Activated B cell treated with CpG ODN at 0.5 μM for 24 hours (primary cell): Measurements from ENCODE around the gene KLHL2. TPM values are rescaled to one million over a fixed set of nuclear protein-coding genes. Genes with fewer than 3 reads are reported as not detected.
"Not testable (repeated sequence)": the region's sequence is repeated elsewhere in the genome, so short reads cannot be mapped to it uniquely, and the experiment has no call there.

Experiments
- ATAC-seq: fragments of 200-7000 bp; cut with Tn5 transposase; one replicate; pipeline ENCODE4 v1.10.0; 2021; ENCODE audit warnings: low read depth, mild to moderate bottlenecking, moderate library complexity
- CTCF ChIA-PET: fragments of 350-600 bp; sonication (Branson Sonifier 250); formaldehyde crosslinking; loops from one replicate; lab custom pipeline; 2021; ENCODE audit warnings: antibody characterized with exemption; lab: Charles Lee
- POLR2A ChIA-PET: fragments of 350-600 bp; sonication (Branson Sonifier 250); formaldehyde crosslinking; loops from one replicate; lab custom pipeline; 2021; ENCODE audit warnings: antibody characterized with exemption; lab: Charles Lee
- DNase-seq: peaks from one replicate; pipeline ENCODE4 v3.0.0; 2022
- H3K27ac Mint-ChIP-seq: one replicate; pipeline ENCODE4 v1.8.0; 2020; ENCODE audit warnings: mixed read lengths
- H3K27me3 Mint-ChIP-seq: one replicate; pipeline ENCODE4 v1.8.0; 2021; ENCODE audit warnings: mixed read lengths
- H3K36me3 Mint-ChIP-seq: one replicate; pipeline ENCODE4 v1.8.0; 2021; ENCODE audit warnings: low read depth, mixed read lengths
- H3K4me1 Mint-ChIP-seq: one replicate; pipeline ENCODE4 v1.8.0; 2021; ENCODE audit warnings: mixed read lengths
- H3K4me3 Mint-ChIP-seq: one replicate; pipeline ENCODE4 v1.8.0; 2020; ENCODE audit warnings: mild to moderate bottlenecking, mixed read lengths
- H3K9me3 Mint-ChIP-seq: one replicate; pipeline ENCODE4 v1.8.0; 2020; ENCODE audit warnings: mixed read lengths
- intact Hi-C: fragments of 100-400 bp; cut with micrococcal nuclease; formaldehyde crosslinking; loops from one replicate; pipeline ENCODE4 v1.15.1; 2024
- total RNA-seq: library from RNA; stranded (reverse); gene quantifications from 2 replicates; pipeline ENCODE4 v1.2.3, GENCODE V29; 2022
- TF ChIP-seq, protein P1 (sequence below): fragments of 200-600 bp; IDR thresholded peaks from one replicate; pipeline ENCODE4 v1.8.0; 2022; ENCODE audit warnings: antibody characterized with exemption, mild to moderate bottlenecking

Gene KLHL2
- total RNA-seq, 1 donor from 2014 or later: 21.9 TPM

- ChIA-PET CTCF (no interaction called here), POLR2A (no interaction called here)
- intact Hi-C loops: no loop called here
- Mint-ChIP-seq H3K9me3 (peaks cover 13% of the 10 kb centered on the region), H3K27ac (no peak overlapping the region), H3K36me3 (no peaks in the 10 kb centered on the region), H3K27me3 (peaks cover 6% of the 10 kb centered on the region), H3K4me3 (no peak overlapping the region), H3K4me1 (no peaks in the 10 kb centered on the region)
- ATAC-seq (no peak), DNase-seq (no peak)
- TF ChIP-seq, protein P1, sequence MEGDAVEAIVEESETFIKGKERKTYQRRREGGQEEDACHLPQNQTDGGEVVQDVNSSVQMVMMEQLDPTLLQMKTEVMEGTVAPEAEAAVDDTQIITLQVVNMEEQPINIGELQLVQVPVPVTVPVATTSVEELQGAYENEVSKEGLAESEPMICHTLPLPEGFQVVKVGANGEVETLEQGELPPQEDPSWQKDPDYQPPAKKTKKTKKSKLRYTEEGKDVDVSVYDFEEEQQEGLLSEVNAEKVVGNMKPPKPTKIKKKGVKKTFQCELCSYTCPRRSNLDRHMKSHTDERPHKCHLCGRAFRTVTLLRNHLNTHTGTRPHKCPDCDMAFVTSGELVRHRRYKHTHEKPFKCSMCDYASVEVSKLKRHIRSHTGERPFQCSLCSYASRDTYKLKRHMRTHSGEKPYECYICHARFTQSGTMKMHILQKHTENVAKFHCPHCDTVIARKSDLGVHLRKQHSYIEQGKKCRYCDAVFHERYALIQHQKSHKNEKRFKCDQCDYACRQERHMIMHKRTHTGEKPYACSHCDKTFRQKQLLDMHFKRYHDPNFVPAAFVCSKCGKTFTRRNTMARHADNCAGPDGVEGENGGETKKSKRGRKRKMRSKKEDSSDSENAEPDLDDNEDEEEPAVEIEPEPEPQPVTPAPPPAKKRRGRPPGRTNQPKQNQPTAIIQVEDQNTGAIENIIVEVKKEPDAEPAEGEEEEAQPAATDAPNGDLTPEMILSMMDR: no peak
These were observed 36.5 kb upstream of the KLHL2 start for GRCh38 chr4:165170819-165171218.

GRCh38 chr4:165175470-165175869 is 31.9 kb upstream of the KLHL2 start:
- DNase-seq, H3K27ac Mint-ChIP-seq, POLR2A ChIA-PET, ATAC-seq, H3K27me3 Mint-ChIP-seq, H3K9me3 Mint-ChIP-seq, H3K36me3 Mint-ChIP-seq, CTCF ChIA-PET, H3K4me3 Mint-ChIP-seq, intact Hi-C loops: not testable (repeated sequence)
- H3K4me1 Mint-ChIP-seq: peaks cover 11% of the 10 kb centered on the region

DNA sequence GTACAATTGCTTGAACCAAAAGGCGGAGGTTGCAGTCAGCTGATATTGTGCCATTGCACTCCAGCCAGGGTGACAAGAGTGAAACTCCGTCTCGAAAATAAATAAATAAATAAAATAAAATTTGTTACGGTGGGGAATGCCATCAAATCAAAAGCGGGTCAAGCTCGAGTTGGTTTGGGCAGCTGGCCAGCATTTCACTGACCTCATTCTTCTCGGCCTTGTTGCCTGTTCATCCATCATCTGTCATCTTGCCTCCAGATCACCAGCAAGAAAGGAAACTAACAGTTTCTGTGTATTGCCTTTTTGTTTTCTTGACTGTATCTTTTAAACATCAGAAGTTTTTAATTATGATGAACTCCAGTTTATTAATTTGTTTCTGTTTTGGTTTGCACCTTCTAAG is 31.5 kb upstream of the KLHL2 start:
- CTCF ChIA-PET: no interaction called here
- no peak overlapping the region for H3K27ac Mint-ChIP-seq

GRCh38 chr4:165177725-165178666 is 29.4 kb upstream of the KLHL2 start:
- H3K27ac Mint-ChIP-seq: peak overlapping the region; percentile 21
- TF ChIP-seq, protein P1: no peak
- DNase-seq: no peak
- H3K4me3 Mint-ChIP-seq: no peak overlapping the region
- no peak for ATAC-seq
- peaks cover 7% of the 10 kb centered on the region for H3K9me3 Mint-ChIP-seq
- no peaks in the 10 kb centered on the region for H3K36me3 Mint-ChIP-seq
- no peaks in the 10 kb centered on the region for H3K27me3 Mint-ChIP-seq
- CTCF ChIA-PET: no interaction called here
- intact Hi-C loops: no loop called here
- POLR2A ChIA-PET: no interaction called here
- peaks cover 11% of the 10 kb centered on the region for H3K4me1 Mint-ChIP-seq

More for the DNA sequence above, 31.5 kb upstream of the KLHL2 start:
- POLR2A ChIA-PET: no interaction called here
- intact Hi-C loops: no loop called here
- peaks cover 2% of the 10 kb centered on the region for H3K27me3 Mint-ChIP-seq
- DNase-seq (no peak), ATAC-seq (no peak)
- H3K9me3 Mint-ChIP-seq: peaks cover 7% of the 10 kb centered on the region
- TF ChIP-seq, protein P1: no peak
- H3K4me3 Mint-ChIP-seq: no peak overlapping the region
- H3K4me1 Mint-ChIP-seq: peaks cover 11% of the 10 kb centered on the region
- no peaks in the 10 kb centered on the region for H3K36me3 Mint-ChIP-seq

DNA sequence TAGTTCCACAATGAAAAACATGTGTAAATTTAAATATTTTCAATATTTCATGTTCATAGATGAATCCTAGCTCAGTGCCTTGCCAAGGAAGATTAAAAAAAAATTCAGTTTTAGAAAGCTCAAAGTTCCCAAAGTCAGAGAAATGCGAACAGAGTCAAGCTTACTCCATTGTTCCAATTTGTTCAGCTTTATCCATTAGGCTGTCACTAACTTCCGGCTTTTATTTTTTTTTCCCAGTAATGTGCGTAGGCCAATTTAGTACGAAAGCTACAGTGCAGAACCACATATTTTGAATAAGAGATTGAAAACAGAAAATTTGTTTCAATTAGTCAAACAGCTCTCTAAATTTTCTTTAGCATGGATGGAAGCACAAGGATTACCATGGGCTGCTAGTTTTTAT is 23.1 kb upstream of the KLHL2 start:
- intact Hi-C loops: no loop called here
- POLR2A ChIA-PET: no interaction called here
- no peak overlapping the region for H3K4me3 Mint-ChIP-seq

GRCh38 chr4:165184998-165185397 is 22.4 kb upstream of the KLHL2 start:
- H3K27ac Mint-ChIP-seq, POLR2A ChIA-PET, ATAC-seq, CTCF ChIA-PET, H3K4me1 Mint-ChIP-seq, H3K36me3 Mint-ChIP-seq, H3K27me3 Mint-ChIP-seq, intact Hi-C loops, H3K9me3 Mint-ChIP-seq, H3K4me3 Mint-ChIP-seq, DNase-seq: not testable (repeated sequence)

More for the DNA sequence above, 23.1 kb upstream of the KLHL2 start:
- Mint-ChIP-seq H3K9me3 (peaks cover 2% of the 10 kb centered on the region), H3K27ac (no peak overlapping the region), H3K27me3 (no peaks in the 10 kb centered on the region), H3K4me1 (peaks cover 4% of the 10 kb centered on the region), H3K36me3 (no peaks in the 10 kb centered on the region)
- TF ChIP-seq, protein P1: no peak
- no peak for DNase-seq
- ATAC-seq: no peak
- CTCF ChIA-PET: no interaction called here
